Epithelial cell of proximal tubule (primary cell): Measurements from ENCODE around the gene B9D2. TPM values are rescaled to one million over a fixed set of nuclear protein-coding genes. Genes with fewer than 3 reads are reported as not detected.
A peak's percentile ranks its signal among the peaks of the same experiment; 100 is the strongest.

Experiments used
- DNase-seq: peaks from one replicate; pipeline ENCODE4 v3.0.0-alpha.2; 2011; ENCODE audit warnings: low read depth
- H3K4me3 ChIP-seq: 2 replicates; pipeline ENCODE4 v1.5.1; 2011; ENCODE audit warnings: low read depth, mild to moderate bottlenecking, low read length
- CTCF ChIP-seq: conservative IDR thresholded peaks from 2 replicates; pipeline ENCODE4 v1.5.1; 2012; ENCODE audit warnings: low read depth, mild to moderate bottlenecking, low read length
- total RNA-seq: library from RNA; depleted of rRNA; stranded (reverse); fragments of >200 nt; gene quantifications from 2 replicates; pipeline ENCODE4 v1.2.3, GENCODE V29; 2015

The B9D2 gene
- total RNA-seq, 1 donor from 2014 or later: 5.3 TPM

- TF ChIP-seq CTCF: no peak
- DNase-seq: no peak
Measured at GRCh38 chr19:41328157-41328841, 35.6 kb downstream of the B9D2 start.

GRCh38 chr19:41327576-41328156, 36.3 kb downstream of the B9D2 start:
- H3K4me3 ChIP-seq: peak overlapping the region; percentile 46
- TF ChIP-seq CTCF: no peak
- DNase-seq: no peak

More at GRCh38 chr19:41328157-41328841, 35.6 kb downstream of the B9D2 start:
- H3K4me3 ChIP-seq: no peak overlapping the region

- DNase-seq: no peak
- peak overlapping the region; percentile 46 for H3K4me3 ChIP-seq
- TF ChIP-seq CTCF: no peak
Measured at GRCh38 chr19:41327076-41327575, 36.8 kb downstream of the B9D2 start.

- H3K4me3 ChIP-seq: no peak overlapping the region
- no peak for DNase-seq
- TF ChIP-seq CTCF: no peak
Measured at GRCh38 chr19:41325947-41326706, 37.8 kb downstream of the B9D2 start.

GRCh38 chr19:41325640-41325946, 38.4 kb downstream of the B9D2 start:
- DNase-seq: no peak
- TF ChIP-seq CTCF: no peak
- no peak overlapping the region for H3K4me3 ChIP-seq

- no peak for TF ChIP-seq CTCF
- no peak for DNase-seq
- no peak overlapping the region for H3K4me3 ChIP-seq
Measured at GRCh38 chr19:41324921-41325639, 38.9 kb downstream of the B9D2 start.
